Large intestine (tissue), 3 donors: ENCODE measurements around the gene COL10A1. TPM values are rescaled to one million over a fixed set of nuclear protein-coding genes. Genes with fewer than 3 reads are reported as not detected.
A peak's percentile ranks its signal among the peaks of the same experiment; 100 is the strongest.

Source experiments
- DNase-seq, 2 donors: peaks; one replicate each; pipeline versions ENCODE4 v3.0.0 to v3.0.0-alpha.2; 2013
- H3K27ac ChIP-seq: one replicate; pipeline ENCODE4 v1.5.1; 2013; ENCODE audit warnings: low read length
- H3K27me3 ChIP-seq: 2 replicates; pipeline ENCODE4 v1.6.1; 2013; ENCODE audit warnings: low read length; ENCODE audit not compliant: control insufficient read depth, insufficient read depth
- H3K36me3 ChIP-seq: 2 replicates; pipeline ENCODE4 v1.6.1; 2013; ENCODE audit warnings: low read length; ENCODE audit not compliant: control insufficient read depth, insufficient read depth
- H3K4me1 ChIP-seq: one replicate; pipeline ENCODE4 v1.6.1; 2013; ENCODE audit warnings: low read length; ENCODE audit not compliant: control insufficient read depth, insufficient read depth
- H3K4me3 ChIP-seq: one replicate; pipeline ENCODE4 v1.5.1; 2013; ENCODE audit warnings: low read length
- H3K9me3 ChIP-seq: one replicate; pipeline ENCODE4 v1.6.1; 2013; ENCODE audit warnings: mild to moderate bottlenecking, low read depth, low read length, moderate library complexity; ENCODE audit not compliant: control insufficient read depth
- WGBS: methylation state at CpG from one replicate; pipeline ENCODE4 v1.1.5; 2013; ENCODE audit warnings: low lambda C conversion rate; ENCODE audit not compliant: insufficient coverage; 5-methylcytosine and 5-hydroxymethylcytosine counted together
- polyA plus RNA-seq: library from polyadenylated mRNA; unstranded; fragments of 120-200 nt; gene quantifications from one replicate; pipeline ENCODE4 v1.2.1, GENCODE V29; 2013

The COL10A1 gene
- polyA plus RNA-seq, 1 donor = 0.10 TPM

- Histone ChIP-seq H3K27me3 (no peaks in the 10 kb centered on the region), H3K4me3 (no peak overlapping the region), H3K36me3 (no peaks in the 10 kb centered on the region), H3K27ac (no peak overlapping the region), H3K9me3 (no peaks in the 10 kb centered on the region), H3K4me1 (no peaks in the 10 kb centered on the region)
- no peak for DNase-seq
- WGBS = 47% methylated on average over 2 of the region's 4 CpGs
Observed at GRCh38 chr6:116087437-116088027, 38.4 kb downstream of the COL10A1 start.

GRCh38 chr6:116084284-116084683 is 41.6 kb downstream of the COL10A1 start:
- H3K27ac ChIP-seq = no peak overlapping the region
- WGBS = no CpG with 5 or more reads among the region's 2 CpGs
- DNase-seq = no peak

GRCh38 chr6:116083052-116083451 is 42.9 kb downstream of the COL10A1 start:
- no peak for DNase-seq
- no peaks in the 10 kb centered on the region for H3K27me3 ChIP-seq
- H3K27ac ChIP-seq = no peak overlapping the region
- WGBS = 50% methylated on average over 2 of the region's 5 CpGs
- H3K4me1 ChIP-seq = no peaks in the 10 kb centered on the region
- no peak overlapping the region for H3K4me3 ChIP-seq
- no peaks in the 10 kb centered on the region for H3K9me3 ChIP-seq
- H3K36me3 ChIP-seq = no peaks in the 10 kb centered on the region

More at GRCh38 chr6:116084284-116084683, 41.6 kb downstream of the COL10A1 start:
- H3K27me3 ChIP-seq = no peaks in the 10 kb centered on the region
- H3K36me3 ChIP-seq = no peaks in the 10 kb centered on the region
- no peaks in the 10 kb centered on the region for H3K4me1 ChIP-seq
- H3K9me3 ChIP-seq = no peaks in the 10 kb centered on the region
- no peak overlapping the region for H3K4me3 ChIP-seq

GRCh38 chr6:116078945-116079344 is 47.0 kb downstream of the COL10A1 start:
- Histone ChIP-seq H3K4me1 (no peaks in the 10 kb centered on the region), H3K36me3 (no peaks in the 10 kb centered on the region), H3K27me3 (no peaks in the 10 kb centered on the region), H3K9me3 (no peaks in the 10 kb centered on the region), H3K27ac (no peak overlapping the region), H3K4me3 (no peak overlapping the region)
- no CpG with 5 or more reads among the region's 3 CpGs for WGBS
- no peak for DNase-seq

GRCh38 chr6:116078522-116078921 is 47.4 kb downstream of the COL10A1 start:
- no peaks in the 10 kb centered on the region for H3K36me3 ChIP-seq
- no peaks in the 10 kb centered on the region for H3K9me3 ChIP-seq
- WGBS = 80% methylated on average over 3 of the region's 3 CpGs
- no peak for DNase-seq
- H3K4me3 ChIP-seq = no peak overlapping the region
- no peaks in the 10 kb centered on the region for H3K27me3 ChIP-seq
- no peak overlapping the region for H3K27ac ChIP-seq
- H3K4me1 ChIP-seq = no peaks in the 10 kb centered on the region

GRCh38 chr6:116074732-116075390 is 51.1 kb downstream of the COL10A1 start:
- WGBS = 83% methylated on average over 1 of the region's 2 CpGs
- no peaks in the 10 kb centered on the region for H3K27me3 ChIP-seq

GRCh38 chr6:116073765-116074440 is 52.0 kb downstream of the COL10A1 start:
- Histone ChIP-seq H3K4me1 (peaks cover 2% of the 10 kb centered on the region), H3K4me3 (no peak overlapping the region), H3K27me3 (no peaks in the 10 kb centered on the region), H3K9me3 (no peaks in the 10 kb centered on the region), H3K27ac (no peak overlapping the region), H3K36me3 (no peaks in the 10 kb centered on the region)
- no CpG with 5 or more reads among the region's 2 CpGs for WGBS
- DNase-seq = no peak

More at GRCh38 chr6:116074732-116075390, 51.1 kb downstream of the COL10A1 start:
- no peaks in the 10 kb centered on the region for H3K36me3 ChIP-seq
- H3K4me3 ChIP-seq = no peak overlapping the region
- peaks cover 2% of the 10 kb centered on the region for H3K4me1 ChIP-seq
- no peak overlapping the region for H3K27ac ChIP-seq
- no peak for DNase-seq
- H3K9me3 ChIP-seq = no peaks in the 10 kb centered on the region

GRCh38 chr6:116072368-116072767 is 53.6 kb downstream of the COL10A1 start:
- Histone ChIP-seq H3K36me3 (no peaks in the 10 kb centered on the region), H3K4me3 (no peak overlapping the region), H3K4me1 (peaks cover 2% of the 10 kb centered on the region), H3K27ac (no peak overlapping the region), H3K27me3 (no peaks in the 10 kb centered on the region), H3K9me3 (no peaks in the 10 kb centered on the region)
- peak; percentile 23 to 41 for DNase-seq
- no CpG with 5 or more reads among the region's 1 CpG for WGBS

GRCh38 chr6:116070616-116071389 is 55.1 kb downstream of the COL10A1 start:
- no peaks in the 10 kb centered on the region for H3K9me3 ChIP-seq
- no peaks in the 10 kb centered on the region for H3K27me3 ChIP-seq
- no peaks in the 10 kb centered on the region for H3K36me3 ChIP-seq
- DNase-seq = no peak
- H3K27ac ChIP-seq = no peak overlapping the region
- WGBS = 100% methylated on average over 1 of the region's 2 CpGs
- H3K4me1 ChIP-seq = peaks cover 2% of the 10 kb centered on the region
- H3K4me3 ChIP-seq = no peak overlapping the region

- no peaks in the 10 kb centered on the region for H3K9me3 ChIP-seq
- no peak overlapping the region for H3K4me3 ChIP-seq
- no peak overlapping the region for H3K27ac ChIP-seq
- DNase-seq = no peak
- no peaks in the 10 kb centered on the region for H3K36me3 ChIP-seq
- no CpG with 5 or more reads among the region's 1 CpG for WGBS
- no peaks in the 10 kb centered on the region for H3K27me3 ChIP-seq
- H3K4me1 ChIP-seq = peaks cover 2% of the 10 kb centered on the region
Observed at GRCh38 chr6:116070101-116070500, 55.8 kb downstream of the COL10A1 start.
